ENCODE measurements around the gene ZNF697.
"Not testable (repeated sequence)": the region's sequence is repeated elsewhere in the genome, so short reads cannot be mapped to it uniquely, and the experiment has no call there.

The ZNF697 gene

DNA sequence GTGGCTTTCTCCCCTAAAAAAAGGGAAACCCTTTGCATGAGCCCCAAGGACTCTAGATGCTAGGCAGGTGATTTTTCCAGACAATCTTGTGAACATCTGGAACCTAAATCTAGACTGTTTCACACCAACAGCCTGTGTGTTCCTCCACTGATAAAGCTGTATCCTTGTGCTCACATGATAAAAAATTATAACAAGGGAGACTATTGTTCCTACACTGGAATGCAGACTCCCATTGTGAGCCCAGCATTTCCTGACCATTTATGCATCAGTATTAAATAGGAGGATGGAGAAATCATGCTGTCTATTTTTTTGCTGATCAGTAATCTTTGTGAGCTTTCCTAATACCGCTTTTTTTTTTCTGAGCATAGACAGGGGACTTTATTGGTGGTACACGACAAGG is 52.5 kb downstream of the ZNF697 start:
- Histone ChIP-seq H3K27ac (no peak overlapping the region), H3K4me3 (no peak overlapping the region)
- DNase-seq (ENCODE audit: low spot score) = no peak
- TF ChIP-seq, protein P1, sequence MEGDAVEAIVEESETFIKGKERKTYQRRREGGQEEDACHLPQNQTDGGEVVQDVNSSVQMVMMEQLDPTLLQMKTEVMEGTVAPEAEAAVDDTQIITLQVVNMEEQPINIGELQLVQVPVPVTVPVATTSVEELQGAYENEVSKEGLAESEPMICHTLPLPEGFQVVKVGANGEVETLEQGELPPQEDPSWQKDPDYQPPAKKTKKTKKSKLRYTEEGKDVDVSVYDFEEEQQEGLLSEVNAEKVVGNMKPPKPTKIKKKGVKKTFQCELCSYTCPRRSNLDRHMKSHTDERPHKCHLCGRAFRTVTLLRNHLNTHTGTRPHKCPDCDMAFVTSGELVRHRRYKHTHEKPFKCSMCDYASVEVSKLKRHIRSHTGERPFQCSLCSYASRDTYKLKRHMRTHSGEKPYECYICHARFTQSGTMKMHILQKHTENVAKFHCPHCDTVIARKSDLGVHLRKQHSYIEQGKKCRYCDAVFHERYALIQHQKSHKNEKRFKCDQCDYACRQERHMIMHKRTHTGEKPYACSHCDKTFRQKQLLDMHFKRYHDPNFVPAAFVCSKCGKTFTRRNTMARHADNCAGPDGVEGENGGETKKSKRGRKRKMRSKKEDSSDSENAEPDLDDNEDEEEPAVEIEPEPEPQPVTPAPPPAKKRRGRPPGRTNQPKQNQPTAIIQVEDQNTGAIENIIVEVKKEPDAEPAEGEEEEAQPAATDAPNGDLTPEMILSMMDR (IDR thresholded peaks at IDR 0.05) = no peak

DNA sequence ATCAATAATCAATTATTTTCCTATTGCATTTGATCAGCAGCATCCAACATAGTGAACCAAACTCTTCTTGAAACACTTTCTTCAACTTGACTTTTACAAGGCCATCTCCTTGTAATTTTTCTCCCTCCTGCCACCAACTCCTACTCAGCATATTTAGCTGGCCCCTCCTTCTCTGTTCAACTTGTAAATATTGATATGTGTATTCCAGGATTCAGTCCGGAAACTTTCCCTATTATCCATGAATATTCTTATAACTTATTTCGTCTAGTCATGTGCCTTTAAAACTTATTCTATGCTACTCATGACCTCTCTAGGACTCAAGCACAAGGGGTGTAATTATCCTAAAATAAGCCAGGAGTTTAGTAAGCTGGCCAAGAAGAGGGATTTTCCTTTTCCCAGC is 52.9 kb downstream of the ZNF697 start:
- H3K4me3 ChIP-seq = no peak overlapping the region
- no peak for DNase-seq (ENCODE audit: low spot score)
- H3K27ac ChIP-seq = no peak overlapping the region
- TF ChIP-seq, protein P1 (IDR thresholded peaks at IDR 0.05) = no peak

DNA sequence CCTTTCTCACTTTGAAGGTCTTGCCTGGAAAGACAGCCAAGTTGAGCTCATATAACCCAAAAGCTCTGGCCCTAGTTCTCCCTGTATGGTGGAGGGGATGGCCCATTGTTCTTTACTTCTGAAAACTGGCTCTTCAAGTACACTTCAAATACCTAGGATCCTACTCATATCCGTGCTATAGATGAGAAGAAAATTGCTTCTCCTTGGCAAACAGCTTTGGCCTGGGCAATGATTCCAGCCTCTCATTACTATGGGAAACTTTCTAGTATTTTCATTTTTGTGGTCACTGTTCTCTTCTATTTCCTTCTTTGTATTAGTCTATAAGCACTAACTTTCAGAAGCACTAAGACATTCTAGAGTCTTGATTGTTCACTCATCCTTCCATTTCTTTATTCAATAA is 53.7 kb downstream of the ZNF697 start:
- TF ChIP-seq, protein P1 (IDR thresholded peaks at IDR 0.05) = no peak
- Histone ChIP-seq H3K4me3 (no peak overlapping the region), H3K27ac (no peak overlapping the region)
- no peak for DNase-seq (ENCODE audit: low spot score)

DNA sequence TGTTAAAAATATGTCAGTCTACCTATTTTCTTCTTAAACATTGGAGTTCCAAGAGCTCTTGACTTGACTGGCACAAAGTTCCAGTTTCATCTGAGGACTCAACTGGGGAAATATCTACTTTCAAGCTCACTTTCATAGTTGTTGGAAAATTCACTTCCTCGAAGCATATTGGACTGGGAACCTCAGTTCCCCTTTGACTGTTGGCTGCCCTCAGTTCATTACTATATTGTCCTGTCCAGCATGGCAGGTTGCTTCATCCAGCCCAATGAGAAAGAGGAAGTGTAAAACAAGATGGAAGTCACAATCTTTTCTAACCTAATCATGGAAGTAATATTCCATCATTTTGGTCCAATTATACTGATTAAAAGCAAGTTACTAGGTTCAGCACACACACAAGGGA is 54.3 kb downstream of the ZNF697 start:
- H3K4me3 ChIP-seq = no peak overlapping the region
- TF ChIP-seq, protein P1 (IDR thresholded peaks at IDR 0.05) = no peak
- DNase-seq (ENCODE audit: low spot score) = no peak

DNA sequence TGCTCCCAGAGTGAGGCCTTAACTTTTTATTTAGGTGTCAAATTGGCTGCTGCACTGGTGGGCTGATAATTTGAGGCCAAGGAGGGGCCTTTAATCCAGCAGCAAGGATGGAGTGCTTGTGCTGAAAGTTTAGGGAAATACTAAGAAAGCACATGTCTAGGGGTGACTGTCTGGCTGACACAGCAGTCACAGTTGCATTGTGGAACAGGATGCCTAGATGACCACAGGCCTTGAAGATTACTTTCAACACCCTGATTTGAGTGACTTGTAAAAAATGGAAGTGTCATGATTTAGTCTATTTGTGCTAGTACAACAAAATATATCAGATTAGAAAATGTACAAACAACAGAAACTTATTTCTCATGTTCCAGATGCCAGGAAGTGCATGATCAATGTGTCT is 57.7 kb downstream of the ZNF697 start:
- H3K4me3 ChIP-seq = no peak overlapping the region
- TF ChIP-seq, protein P1 (IDR thresholded peaks at IDR 0.05) = no peak
- DNase-seq (ENCODE audit: low spot score) = no peak
- no peak overlapping the region for H3K27ac ChIP-seq

More for the DNA sequence above, 54.3 kb downstream of the ZNF697 start:
- H3K27ac ChIP-seq = no peak overlapping the region

DNA sequence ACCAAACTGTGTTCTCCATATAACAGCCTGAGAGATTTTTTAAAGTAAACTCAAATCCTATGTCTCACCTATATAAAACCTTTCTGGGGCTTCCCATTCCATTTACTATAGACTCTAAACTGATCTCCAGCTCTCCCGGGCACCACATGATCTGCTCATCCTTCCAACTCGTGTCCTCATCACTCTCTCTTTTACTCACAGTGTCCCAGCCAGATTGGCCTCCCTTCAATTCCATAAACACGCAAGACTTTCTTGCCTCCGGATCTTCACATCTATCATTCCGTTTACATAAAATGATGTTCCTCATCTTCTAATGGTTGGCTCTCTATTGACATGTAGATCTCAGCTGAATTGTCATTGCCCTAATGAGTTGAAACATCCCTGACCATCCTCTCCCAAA is 59.4 kb downstream of the ZNF697 start:
- TF ChIP-seq, protein P1 (IDR thresholded peaks at IDR 0.05) = no peak
- no peak for DNase-seq (ENCODE audit: low spot score)
- no peak overlapping the region for H3K4me3 ChIP-seq
- H3K27ac ChIP-seq = no peak overlapping the region

DNA sequence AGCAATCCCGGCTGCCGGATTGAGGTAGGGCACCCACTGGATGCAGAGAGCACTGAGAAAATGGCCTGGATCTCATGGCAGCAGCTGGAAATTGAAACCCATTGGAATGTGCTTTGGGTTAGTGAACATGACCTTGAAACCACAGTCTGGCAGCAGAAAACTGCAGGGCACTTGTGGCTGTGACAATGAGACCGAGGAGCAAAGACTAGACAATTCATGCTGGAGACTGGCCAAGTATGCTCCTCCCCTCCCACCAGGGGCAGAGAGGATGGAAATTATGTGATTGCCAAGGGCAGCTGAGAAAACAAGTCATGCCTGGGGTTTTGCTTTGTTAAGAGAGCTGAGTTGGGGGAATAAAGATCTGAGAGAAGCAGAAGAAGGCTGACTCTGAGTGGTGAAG is 60.7 kb downstream of the ZNF697 start:
- H3K27ac ChIP-seq = no peak overlapping the region
- no peak for DNase-seq (ENCODE audit: low spot score)
- TF ChIP-seq, protein P1 (IDR thresholded peaks at IDR 0.05) = no peak
- H3K4me3 ChIP-seq = no peak overlapping the region

DNA sequence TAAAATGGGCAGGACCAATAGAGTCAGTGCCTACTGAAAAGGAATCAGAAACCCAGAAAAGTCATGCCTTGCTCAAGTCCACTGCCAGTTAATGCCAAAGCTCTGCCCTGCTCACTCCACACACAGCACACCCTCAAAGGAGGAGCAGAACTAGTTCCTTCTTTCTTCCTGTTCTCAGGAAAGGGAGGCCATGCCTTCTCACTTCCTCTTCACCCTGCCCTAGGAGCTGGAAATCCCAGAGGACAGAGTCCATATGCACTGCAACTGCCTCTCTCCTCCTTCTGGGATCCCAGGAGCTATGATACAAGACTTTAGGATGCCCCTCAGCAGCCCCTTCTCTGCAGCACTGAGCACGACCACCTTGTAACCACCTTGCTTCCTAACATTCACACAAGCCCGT is 62.3 kb downstream of the ZNF697 start:
- not testable (repeated sequence) for H3K4me3 ChIP-seq; DNase-seq (ENCODE audit: low spot score); H3K27ac ChIP-seq

Measured in coronary artery (tissue), 2 donors.